GM12875 (cell line): Measurements from ENCODE around the gene EPHA3.

ENCODE experiments used
- H3K4me3 ChIP-seq: one replicate; pipeline ENCODE4 v1.5.1; 2011; ENCODE audit warnings: low read depth, low read length, control low read depth
- TF ChIP-seq, protein P1 (sequence below): IDR thresholded peaks from 2 replicates; pipeline ENCODE4 v1.5.1; 2011; ENCODE audit warnings: low read depth, mild to moderate bottlenecking, control low read depth, inconsistent platforms, low read length, moderate library complexity, borderline replicate concordance; ENCODE audit not compliant: insufficient read depth

Gene EPHA3

DNA sequence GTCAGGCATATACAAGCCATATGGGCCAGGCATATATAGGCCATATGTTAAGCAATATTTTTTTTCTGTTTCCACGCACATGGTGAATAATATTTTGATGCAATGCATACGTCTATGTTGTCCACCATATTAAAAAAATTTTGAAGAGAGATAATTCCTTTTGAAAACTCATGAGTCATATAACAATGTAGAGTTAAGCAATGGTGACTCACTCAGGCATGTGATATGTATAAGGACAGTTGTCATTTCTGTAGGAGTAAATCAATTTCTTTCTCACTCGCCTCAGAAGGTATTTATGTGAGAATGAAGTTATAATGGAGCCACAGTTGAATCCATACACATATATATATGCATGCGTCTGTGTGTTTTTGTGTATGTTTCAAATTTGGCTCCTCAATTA lies 272.6 kb downstream of the EPHA3 start:
- H3K4me3 ChIP-seq: no peak overlapping the region
- TF ChIP-seq, protein P1, sequence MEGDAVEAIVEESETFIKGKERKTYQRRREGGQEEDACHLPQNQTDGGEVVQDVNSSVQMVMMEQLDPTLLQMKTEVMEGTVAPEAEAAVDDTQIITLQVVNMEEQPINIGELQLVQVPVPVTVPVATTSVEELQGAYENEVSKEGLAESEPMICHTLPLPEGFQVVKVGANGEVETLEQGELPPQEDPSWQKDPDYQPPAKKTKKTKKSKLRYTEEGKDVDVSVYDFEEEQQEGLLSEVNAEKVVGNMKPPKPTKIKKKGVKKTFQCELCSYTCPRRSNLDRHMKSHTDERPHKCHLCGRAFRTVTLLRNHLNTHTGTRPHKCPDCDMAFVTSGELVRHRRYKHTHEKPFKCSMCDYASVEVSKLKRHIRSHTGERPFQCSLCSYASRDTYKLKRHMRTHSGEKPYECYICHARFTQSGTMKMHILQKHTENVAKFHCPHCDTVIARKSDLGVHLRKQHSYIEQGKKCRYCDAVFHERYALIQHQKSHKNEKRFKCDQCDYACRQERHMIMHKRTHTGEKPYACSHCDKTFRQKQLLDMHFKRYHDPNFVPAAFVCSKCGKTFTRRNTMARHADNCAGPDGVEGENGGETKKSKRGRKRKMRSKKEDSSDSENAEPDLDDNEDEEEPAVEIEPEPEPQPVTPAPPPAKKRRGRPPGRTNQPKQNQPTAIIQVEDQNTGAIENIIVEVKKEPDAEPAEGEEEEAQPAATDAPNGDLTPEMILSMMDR: no peak

DNA sequence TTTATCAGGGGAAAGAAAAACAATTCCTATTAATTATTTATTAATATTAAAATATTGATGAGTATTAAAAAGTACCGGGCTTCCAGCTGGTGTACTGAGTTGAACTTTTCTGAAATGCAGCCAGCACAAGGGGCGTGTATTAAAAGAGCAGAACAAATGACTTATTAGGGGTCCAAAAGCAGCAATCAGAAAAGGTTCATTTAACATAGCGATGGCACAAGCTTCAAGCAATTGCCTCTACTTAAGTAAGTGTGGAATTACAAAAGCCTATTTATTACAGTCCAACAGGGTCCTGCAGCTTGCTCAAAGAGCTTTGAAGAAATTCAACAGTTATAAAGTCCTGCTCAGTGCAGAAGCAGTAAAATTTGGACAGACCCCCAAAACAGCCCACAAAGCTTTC lies 285.6 kb downstream of the EPHA3 start:
- no peak overlapping the region for H3K4me3 ChIP-seq
- TF ChIP-seq, protein P1: no peak

DNA sequence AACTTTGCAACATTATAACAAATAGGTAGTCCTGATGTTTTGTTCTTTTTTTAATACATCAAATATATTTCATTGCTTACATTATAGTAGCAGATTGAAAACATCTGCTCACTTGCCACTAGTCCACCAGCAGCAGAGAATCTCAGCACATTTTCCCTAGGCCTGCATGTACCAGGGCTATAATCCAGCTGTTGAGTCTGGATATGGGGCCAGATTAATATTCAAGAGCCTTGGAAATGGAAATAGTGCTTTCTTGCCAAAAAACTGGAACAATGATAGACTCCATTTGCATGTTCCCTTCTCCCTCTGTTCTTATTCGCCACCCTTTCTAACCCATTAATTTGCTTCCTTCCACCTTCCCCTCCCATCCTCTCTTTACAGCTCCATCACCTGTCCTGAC lies 288.0 kb downstream of the EPHA3 start:
- TF ChIP-seq, protein P1: no peak
- no peak overlapping the region for H3K4me3 ChIP-seq

DNA sequence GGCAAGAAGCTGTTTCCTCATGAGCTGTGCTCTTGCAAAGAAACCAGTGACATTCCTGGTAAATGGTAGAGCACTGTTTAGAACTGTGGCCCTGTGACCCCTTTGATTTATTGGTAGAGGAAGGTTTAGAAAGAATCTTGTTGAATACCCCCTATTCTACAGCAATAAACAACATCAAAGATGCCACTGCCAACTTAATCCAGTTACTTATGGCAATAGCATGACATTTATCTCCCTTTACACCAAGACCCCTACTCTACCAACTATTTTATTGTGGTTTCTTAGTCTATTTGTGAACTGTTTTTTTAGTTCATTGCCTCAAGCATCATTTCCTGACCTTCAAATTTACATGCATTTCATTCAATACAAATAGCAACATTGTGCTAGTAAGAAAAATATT lies 288.6 kb downstream of the EPHA3 start:
- H3K4me3 ChIP-seq: no peak overlapping the region
- TF ChIP-seq, protein P1: no peak

DNA sequence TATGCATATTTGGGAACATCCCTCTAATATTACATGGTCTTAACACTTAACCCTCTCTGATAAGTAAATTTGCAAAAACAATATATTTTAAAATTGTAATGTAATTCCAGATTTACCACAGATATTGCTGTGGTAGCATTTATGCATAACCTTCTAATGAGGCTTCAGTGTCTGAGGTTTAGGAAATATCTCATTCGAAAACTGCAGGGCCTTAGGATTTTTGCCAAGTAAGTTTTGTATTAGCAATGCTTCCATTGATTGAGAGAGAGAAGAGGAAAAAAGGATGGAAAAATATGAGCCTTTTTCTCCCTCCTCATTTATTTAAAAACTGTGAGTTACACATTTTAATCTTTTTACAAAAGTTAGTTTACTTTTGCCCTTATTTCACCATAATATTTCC lies 294.6 kb downstream of the EPHA3 start:
- no peak overlapping the region for H3K4me3 ChIP-seq
- TF ChIP-seq, protein P1: no peak

DNA sequence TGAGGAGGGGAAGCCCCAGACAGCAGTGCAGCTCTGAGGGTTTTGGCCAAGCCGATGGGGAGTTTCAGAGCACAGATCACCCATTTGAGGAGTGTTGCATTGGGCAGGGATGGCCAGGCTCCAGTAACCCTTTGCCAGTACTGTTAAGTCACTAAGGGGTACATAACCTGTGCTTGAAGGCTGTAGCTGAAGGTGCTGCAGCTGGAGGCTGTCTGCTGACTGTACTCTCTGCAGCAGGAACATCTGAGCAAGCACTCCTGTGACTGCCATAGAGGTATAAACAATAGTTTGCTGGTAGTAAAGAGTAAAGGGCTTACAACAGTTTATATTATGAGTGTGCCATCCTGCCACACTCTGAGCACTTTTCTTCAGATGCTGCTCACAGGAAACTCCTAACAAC lies 297.8 kb downstream of the EPHA3 start:
- H3K4me3 ChIP-seq: no peak overlapping the region
- TF ChIP-seq, protein P1: no peak

DNA sequence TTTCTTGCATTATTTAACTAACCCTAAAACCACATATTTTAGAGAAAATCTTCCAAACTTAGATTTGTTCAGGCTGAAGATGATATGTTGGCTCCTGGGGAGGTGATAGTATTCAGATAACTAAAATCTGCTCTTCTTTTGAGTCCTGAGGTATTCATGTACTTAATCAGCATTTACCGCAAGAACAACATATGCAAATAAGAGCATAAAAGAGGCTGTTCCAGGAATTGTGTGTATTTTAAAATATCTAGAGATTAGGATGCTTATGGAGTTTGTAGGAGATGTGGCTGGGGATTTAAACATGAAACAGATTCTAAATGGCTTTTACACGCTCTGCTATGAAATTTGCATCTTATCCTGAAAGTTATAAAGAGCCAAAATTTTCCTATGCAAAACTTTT lies 298.2 kb downstream of the EPHA3 start:
- TF ChIP-seq, protein P1: no peak
- no peak overlapping the region for H3K4me3 ChIP-seq
